Measurements from ENCODE around the gene IL16. TPM values are rescaled to one million over a fixed set of nuclear protein-coding genes. Genes with fewer than 3 reads are reported as not detected.

IL16 gene
- polyA plus RNA-seq, 1 donor from 2014 or later: not detected

DNA sequence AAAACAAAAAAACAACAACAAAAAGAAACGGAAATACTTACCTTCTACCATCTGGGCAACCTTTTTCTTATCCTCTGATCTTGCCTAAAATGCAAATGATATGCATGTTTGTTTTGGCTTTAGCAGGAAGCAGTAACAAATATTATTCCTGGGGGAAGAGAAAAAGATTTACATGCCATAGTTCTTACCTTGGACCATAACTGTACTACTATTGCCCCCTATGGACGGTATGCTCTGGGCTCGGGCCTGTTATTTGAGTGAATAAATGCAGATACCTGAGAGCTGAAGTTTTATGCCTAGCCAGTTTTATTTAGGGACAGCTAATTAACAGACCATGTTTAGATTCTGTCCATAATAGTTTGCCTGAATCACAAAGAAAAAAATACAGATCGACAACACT lies 139.9 kb downstream of the IL16 start:
- TF ChIP-seq TAF1 (IDR thresholded peaks at IDR 0.05; ENCODE audit: low read depth) (no peak), EP300 (conservative IDR thresholded peaks at IDR 0.05; ENCODE audit: poor library complexity, severe bottlenecking) (no peak), RAD21 (conservative IDR thresholded peaks at IDR 0.05) (no peak), SMC3 (conservative IDR thresholded peaks at IDR 0.05; ENCODE audit: poor library complexity) (no peak)
- Histone ChIP-seq H3K27me3 (ENCODE audit: insufficient read depth, low read depth, low read length) (no peaks in the 10 kb centered on the region), H4K20me1 (ENCODE audit: insufficient read depth) (no peaks in the 10 kb centered on the region), H3K9ac (ENCODE audit: low read length) (no peak overlapping the region), H3K27ac (ENCODE audit: low read length) (no peak overlapping the region), H3F3A (ENCODE audit: insufficient read depth, low read length, poor library complexity, severe bottlenecking) (no peaks in the 10 kb centered on the region), H3K4me2 (ENCODE audit: low read length) (no peak overlapping the region), H3K9me2 (ENCODE audit: insufficient read depth, low read length) (no peaks in the 10 kb centered on the region), H3K4me3 (ENCODE audit: low read length) (no peak overlapping the region), H2AFZ (ENCODE audit: low read depth, low read length) (no peak overlapping the region), H3K9me3 (ENCODE audit: low read length) (no peaks in the 10 kb centered on the region), H3K79me2 (replicated peaks; ENCODE audit: insufficient read depth, low read length) (no peaks in the 10 kb centered on the region), H3K36me3 (ENCODE audit: insufficient read depth, low read length) (no peaks in the 10 kb centered on the region)

DNA sequence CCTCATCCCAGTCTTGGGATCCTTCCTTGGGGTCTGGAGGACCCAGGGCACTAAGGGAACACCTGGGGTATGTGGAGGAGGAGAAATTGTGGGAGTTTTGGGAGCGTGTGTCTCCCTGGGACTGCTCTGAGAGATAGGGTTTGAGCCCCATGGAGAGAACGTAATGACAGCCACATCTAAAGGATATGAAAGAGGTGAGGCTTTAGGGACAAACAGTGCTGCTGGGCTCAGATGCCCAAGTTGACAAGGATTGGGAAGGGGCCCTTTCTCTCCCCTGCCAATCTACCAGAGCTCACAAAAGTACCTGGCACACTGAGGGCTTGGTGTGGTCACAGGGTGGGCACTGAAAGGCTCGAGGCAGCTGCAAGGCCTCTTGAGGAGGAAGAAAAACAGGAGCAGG lies 140.6 kb downstream of the IL16 start:
- Histone ChIP-seq H3K36me3 (ENCODE audit: insufficient read depth, low read length) (no peaks in the 10 kb centered on the region), H3K27me3 (ENCODE audit: insufficient read depth, low read depth, low read length) (no peaks in the 10 kb centered on the region), H3K4me2 (ENCODE audit: low read length) (no peak overlapping the region), H2AFZ (ENCODE audit: low read depth, low read length) (no peak overlapping the region), H3F3A (ENCODE audit: insufficient read depth, low read length, poor library complexity, severe bottlenecking) (no peaks in the 10 kb centered on the region), H3K9me3 (ENCODE audit: low read length) (no peaks in the 10 kb centered on the region), H3K27ac (ENCODE audit: low read length) (no peak overlapping the region), H3K9ac (ENCODE audit: low read length) (no peak overlapping the region), H3K79me2 (replicated peaks; ENCODE audit: insufficient read depth, low read length) (no peaks in the 10 kb centered on the region), H3K9me2 (ENCODE audit: insufficient read depth, low read length) (no peaks in the 10 kb centered on the region), H3K4me3 (ENCODE audit: low read length) (no peak overlapping the region), H4K20me1 (ENCODE audit: insufficient read depth) (no peaks in the 10 kb centered on the region)
- no peak for TF ChIP-seq MXI1 (conservative IDR thresholded peaks at IDR 0.05; ENCODE audit: poor library complexity, severe bottlenecking)
- no peak for TF ChIP-seq EZH2 (IDR thresholded peaks at IDR 0.05; ENCODE audit: borderline replicate concordance, insufficient read depth, low read length, poor library complexity, severe bottlenecking)
- no peak for TF ChIP-seq POLR2AphosphoS5 (IDR thresholded peaks at IDR 0.05)
- TF ChIP-seq EP300 (conservative IDR thresholded peaks at IDR 0.05; ENCODE audit: poor library complexity, severe bottlenecking): no peak
- TF ChIP-seq, protein P1, sequence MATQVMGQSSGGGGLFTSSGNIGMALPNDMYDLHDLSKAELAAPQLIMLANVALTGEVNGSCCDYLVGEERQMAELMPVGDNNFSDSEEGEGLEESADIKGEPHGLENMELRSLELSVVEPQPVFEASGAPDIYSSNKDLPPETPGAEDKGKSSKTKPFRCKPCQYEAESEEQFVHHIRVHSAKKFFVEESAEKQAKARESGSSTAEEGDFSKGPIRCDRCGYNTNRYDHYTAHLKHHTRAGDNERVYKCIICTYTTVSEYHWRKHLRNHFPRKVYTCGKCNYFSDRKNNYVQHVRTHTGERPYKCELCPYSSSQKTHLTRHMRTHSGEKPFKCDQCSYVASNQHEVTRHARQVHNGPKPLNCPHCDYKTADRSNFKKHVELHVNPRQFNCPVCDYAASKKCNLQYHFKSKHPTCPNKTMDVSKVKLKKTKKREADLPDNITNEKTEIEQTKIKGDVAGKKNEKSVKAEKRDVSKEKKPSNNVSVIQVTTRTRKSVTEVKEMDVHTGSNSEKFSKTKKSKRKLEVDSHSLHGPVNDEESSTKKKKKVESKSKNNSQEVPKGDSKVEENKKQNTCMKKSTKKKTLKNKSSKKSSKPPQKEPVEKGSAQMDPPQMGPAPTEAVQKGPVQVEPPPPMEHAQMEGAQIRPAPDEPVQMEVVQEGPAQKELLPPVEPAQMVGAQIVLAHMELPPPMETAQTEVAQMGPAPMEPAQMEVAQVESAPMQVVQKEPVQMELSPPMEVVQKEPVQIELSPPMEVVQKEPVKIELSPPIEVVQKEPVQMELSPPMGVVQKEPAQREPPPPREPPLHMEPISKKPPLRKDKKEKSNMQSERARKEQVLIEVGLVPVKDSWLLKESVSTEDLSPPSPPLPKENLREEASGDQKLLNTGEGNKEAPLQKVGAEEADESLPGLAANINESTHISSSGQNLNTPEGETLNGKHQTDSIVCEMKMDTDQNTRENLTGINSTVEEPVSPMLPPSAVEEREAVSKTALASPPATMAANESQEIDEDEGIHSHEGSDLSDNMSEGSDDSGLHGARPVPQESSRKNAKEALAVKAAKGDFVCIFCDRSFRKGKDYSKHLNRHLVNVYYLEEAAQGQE (IDR thresholded peaks at IDR 0.05; ENCODE audit: borderline replicate concordance): no peak
- TF ChIP-seq RAD21 (conservative IDR thresholded peaks at IDR 0.05): no peak
- no peak for TF ChIP-seq TAF1 (IDR thresholded peaks at IDR 0.05; ENCODE audit: low read depth)
- TF ChIP-seq SMC3 (conservative IDR thresholded peaks at IDR 0.05; ENCODE audit: poor library complexity): no peak
- TF ChIP-seq, protein P2, sequence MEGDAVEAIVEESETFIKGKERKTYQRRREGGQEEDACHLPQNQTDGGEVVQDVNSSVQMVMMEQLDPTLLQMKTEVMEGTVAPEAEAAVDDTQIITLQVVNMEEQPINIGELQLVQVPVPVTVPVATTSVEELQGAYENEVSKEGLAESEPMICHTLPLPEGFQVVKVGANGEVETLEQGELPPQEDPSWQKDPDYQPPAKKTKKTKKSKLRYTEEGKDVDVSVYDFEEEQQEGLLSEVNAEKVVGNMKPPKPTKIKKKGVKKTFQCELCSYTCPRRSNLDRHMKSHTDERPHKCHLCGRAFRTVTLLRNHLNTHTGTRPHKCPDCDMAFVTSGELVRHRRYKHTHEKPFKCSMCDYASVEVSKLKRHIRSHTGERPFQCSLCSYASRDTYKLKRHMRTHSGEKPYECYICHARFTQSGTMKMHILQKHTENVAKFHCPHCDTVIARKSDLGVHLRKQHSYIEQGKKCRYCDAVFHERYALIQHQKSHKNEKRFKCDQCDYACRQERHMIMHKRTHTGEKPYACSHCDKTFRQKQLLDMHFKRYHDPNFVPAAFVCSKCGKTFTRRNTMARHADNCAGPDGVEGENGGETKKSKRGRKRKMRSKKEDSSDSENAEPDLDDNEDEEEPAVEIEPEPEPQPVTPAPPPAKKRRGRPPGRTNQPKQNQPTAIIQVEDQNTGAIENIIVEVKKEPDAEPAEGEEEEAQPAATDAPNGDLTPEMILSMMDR (IDR thresholded peaks at IDR 0.05; ENCODE audit: poor library complexity, severe bottlenecking): no peak

All from neural cell (in vitro differentiated cells).